HG03457 (cell line): ENCODE results near the gene E2F2.
A peak's percentile ranks its signal among the peaks of the same experiment; 100 is the strongest.

Experiments
- ATAC-seq: cut with Tn5 transposase; IDR thresholded peaks from one replicate; pipeline ENCODE4 v1.9.1; 2021; ENCODE audit warnings: moderate number of reproducible peaks; ENCODE audit not compliant: unreplicated experiment

The E2F2 gene

GRCh38 chr1:23563003-23563402 is 32.0 kb upstream of the E2F2 start:
- ATAC-seq = no peak

- no peak for ATAC-seq
Measured at GRCh38 chr1:23562137-23562876, 31.3 kb upstream of the E2F2 start.

- ATAC-seq = no peak
Measured at GRCh38 chr1:23561813-23562100, 30.7 kb upstream of the E2F2 start.

- ATAC-seq = no peak
Measured at GRCh38 chr1:23561076-23561812, 30.2 kb upstream of the E2F2 start.

- ATAC-seq = no peak
Measured at GRCh38 chr1:23559985-23560741, 29.1 kb upstream of the E2F2 start.

GRCh38 chr1:23559136-23559984 is 28.3 kb upstream of the E2F2 start, which contains the start of gene ID3:
TSS of gene ID3 (minus strand) at chr1:23559501. CDS start at chr1:23559426, 75 bp downstream.
- no peak for ATAC-seq

GRCh38 chr1:23558872-23559135 is 27.8 kb upstream of the E2F2 start:
- no peak for ATAC-seq

GRCh38 chr1:23558140-23558871 is 27.3 kb upstream of the E2F2 start:
- ATAC-seq = no peak

- ATAC-seq = no peak
Measured at GRCh38 chr1:23557471-23558124, 26.6 kb upstream of the E2F2 start.

- ATAC-seq = no peak
Measured at GRCh38 chr1:23556635-23557470, 25.8 kb upstream of the E2F2 start.

- ATAC-seq = no peak
Measured at GRCh38 chr1:23555986-23556634, 25.1 kb upstream of the E2F2 start.

GRCh38 chr1:23555270-23555985 is 24.4 kb upstream of the E2F2 start:
- ATAC-seq = no peak

- peak; percentile 42 for ATAC-seq
Measured at GRCh38 chr1:23554481-23555269, 23.6 kb upstream of the E2F2 start.

- ATAC-seq = no peak
Measured at GRCh38 chr1:23554127-23554480, 23.1 kb upstream of the E2F2 start.

- no peak for ATAC-seq
Measured at GRCh38 chr1:23553231-23554126, 22.4 kb upstream of the E2F2 start.

GRCh38 chr1:23551849-23552248 is 20.8 kb upstream of the E2F2 start:
- ATAC-seq = no peak
